DMS153 (cell line): ENCODE results near the gene GID4.

Source experiments
- DNase-seq: peaks from one replicate; lab custom pipeline; 2025; lab: John Stamatoyannopoulos, UW

GID4 gene

GRCh38 chr17:18043491-18043890 lies 4.3 kb downstream of the GID4 start:
- DNase-seq: no peak

- no peak for DNase-seq
These were observed 5.4 kb downstream of the GID4 start for GRCh38 chr17:18044609-18045008.

GRCh38 chr17:18045691-18046350 lies 6.6 kb downstream of the GID4 start:
- no peak for DNase-seq

GRCh38 chr17:18055597-18055996 lies 16.4 kb downstream of the GID4 start:
- DNase-seq: no peak

- no peak for DNase-seq
These were observed 17.0 kb downstream of the GID4 start for GRCh38 chr17:18056214-18056613.

GRCh38 chr17:18059283-18059682 lies 20.1 kb downstream of the GID4 start:
- no peak for DNase-seq

GRCh38 chr17:18064053-18064452 lies 24.8 kb downstream of the GID4 start:
- DNase-seq: no peak

GRCh38 chr17:18065546-18065945 lies 26.3 kb downstream of the GID4 start:
- DNase-seq: no peak

GRCh38 chr17:18066866-18067265 lies 27.7 kb downstream of the GID4 start:
- no peak for DNase-seq

GRCh38 chr17:18069101-18069500 lies 29.9 kb downstream of the GID4 start:
- no peak for DNase-seq

- DNase-seq: no peak
These were observed 31.7 kb downstream of the GID4 start for GRCh38 chr17:18070861-18071340.

GRCh38 chr17:18071751-18072150 lies 32.5 kb downstream of the GID4 start:
- DNase-seq: no peak

GRCh38 chr17:18074566-18075272 lies 35.5 kb downstream of the GID4 start:
- DNase-seq: no peak

GRCh38 chr17:18076936-18077335 lies 37.7 kb downstream of the GID4 start:
- no peak for DNase-seq

- DNase-seq: no peak
These were observed 40.3 kb downstream of the GID4 start for GRCh38 chr17:18079543-18079942.

GRCh38 chr17:18084256-18084655 lies 45.0 kb downstream of the GID4 start:
- no peak for DNase-seq

GRCh38 chr17:18087610-18088491 lies 48.6 kb downstream of the GID4 start, which contains the start of gene DRG2:
TSS of gene DRG2 (plus strand) at chr17:18087948. CDS start at chr17:18088024, 76 bp downstream.
- peak; percentile 53 for DNase-seq

GRCh38 chr17:18089613-18090012 lies 50.4 kb downstream of the GID4 start:
- no peak for DNase-seq

- DNase-seq: no peak
These were observed 54.6 kb downstream of the GID4 start for GRCh38 chr17:18093616-18094408.

GRCh38 chr17:18094409-18094807 lies 55.2 kb downstream of the GID4 start:
- no peak for DNase-seq

GRCh38 chr17:18099516-18099915 lies 60.3 kb downstream of the GID4 start:
- no peak for DNase-seq

GRCh38 chr17:18100616-18101015 lies 61.4 kb downstream of the GID4 start:
- DNase-seq: no peak
